Loucy (cell line): Measurements from ENCODE around the gene NKAIN2.

Source experiments
- EZH2phosphoT487 ChIP-seq: fragments of 200-600 bp; IDR thresholded peaks from 2 replicates; pipeline ENCODE4 v1.6.1; 2018; ENCODE audit warnings: antibody characterized with exemption, mild to moderate bottlenecking, moderate library complexity, borderline replicate concordance
- TF ChIP-seq, protein P1 (sequence below): fragments of 200-600 bp; sonication (generic); conservative IDR thresholded peaks from 2 replicates; pipeline ENCODE4 v1.5.1; 2014; ENCODE audit warnings: mild to moderate bottlenecking, antibody characterized with exemption, low read length

DNA sequence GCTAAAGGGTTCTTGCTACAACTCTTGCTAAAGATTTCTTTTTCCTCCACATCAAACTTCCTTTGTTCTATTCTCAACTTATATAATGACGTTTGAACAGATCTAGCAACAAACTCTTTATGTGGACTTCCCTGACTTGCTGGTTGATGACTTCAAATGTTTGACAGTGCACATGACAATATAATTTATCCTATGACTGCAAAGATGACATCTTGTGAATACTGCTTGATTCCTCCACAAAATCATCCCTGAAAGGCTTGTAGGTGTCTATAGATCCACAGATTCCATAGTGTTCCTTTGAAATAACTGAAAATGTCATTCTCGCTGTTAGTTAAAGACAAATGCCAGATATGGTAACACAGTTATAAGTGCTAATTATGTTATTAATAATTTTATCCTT lies 478.9 kb downstream of the NKAIN2 start:
- TF ChIP-seq, protein P1, sequence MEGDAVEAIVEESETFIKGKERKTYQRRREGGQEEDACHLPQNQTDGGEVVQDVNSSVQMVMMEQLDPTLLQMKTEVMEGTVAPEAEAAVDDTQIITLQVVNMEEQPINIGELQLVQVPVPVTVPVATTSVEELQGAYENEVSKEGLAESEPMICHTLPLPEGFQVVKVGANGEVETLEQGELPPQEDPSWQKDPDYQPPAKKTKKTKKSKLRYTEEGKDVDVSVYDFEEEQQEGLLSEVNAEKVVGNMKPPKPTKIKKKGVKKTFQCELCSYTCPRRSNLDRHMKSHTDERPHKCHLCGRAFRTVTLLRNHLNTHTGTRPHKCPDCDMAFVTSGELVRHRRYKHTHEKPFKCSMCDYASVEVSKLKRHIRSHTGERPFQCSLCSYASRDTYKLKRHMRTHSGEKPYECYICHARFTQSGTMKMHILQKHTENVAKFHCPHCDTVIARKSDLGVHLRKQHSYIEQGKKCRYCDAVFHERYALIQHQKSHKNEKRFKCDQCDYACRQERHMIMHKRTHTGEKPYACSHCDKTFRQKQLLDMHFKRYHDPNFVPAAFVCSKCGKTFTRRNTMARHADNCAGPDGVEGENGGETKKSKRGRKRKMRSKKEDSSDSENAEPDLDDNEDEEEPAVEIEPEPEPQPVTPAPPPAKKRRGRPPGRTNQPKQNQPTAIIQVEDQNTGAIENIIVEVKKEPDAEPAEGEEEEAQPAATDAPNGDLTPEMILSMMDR, result no peak
- TF ChIP-seq EZH2phosphoT487, result no peak
